Esophagus muscularis mucosa (tissue), 4 donors: ENCODE measurements around the gene LMAN2. TPM values are rescaled to one million over a fixed set of nuclear protein-coding genes. Genes with fewer than 3 reads are reported as not detected.
A peak's percentile ranks its signal among the peaks of the same experiment; 100 is the strongest.

ENCODE experiments used
- DNase-seq: peaks from one replicate; pipeline ENCODE4 v3.0.0-alpha.2; 2017; ENCODE audit errors: extremely low spot score
- H3K27ac ChIP-seq, 4 donors: fragments of 200-600 bp; sonication (generic); replicated peaks in 1 of 4; 1 replicate in 3 of 4; 2 replicates in 1 of 4; pipeline ENCODE4 v1.5.1; 2016 to 2019; ENCODE audit warnings: mild to moderate bottlenecking in 1 of 4
- H3K27me3 ChIP-seq, 4 donors: fragments of 200-600 bp; sonication (generic); one replicate each; pipeline versions ENCODE4 v1.5.1 to v1.6.0; 2016 to 2019
- H3K36me3 ChIP-seq, 4 donors: fragments of 200-600 bp; sonication (generic); one replicate each; pipeline ENCODE4 v1.5.1; 2016 to 2019
- H3K4me1 ChIP-seq, 4 donors: fragments of 200-600 bp; sonication (generic); one replicate each; pipeline ENCODE4 v1.5.1; 2016 to 2019
- H3K4me3 ChIP-seq, 4 donors: fragments of 200-600 bp; sonication (generic); 1 replicate in 2 of 4; 2 replicates in 2 of 4; pipeline ENCODE4 v1.5.1; 2016 to 2019; ENCODE audit warnings: mild to moderate bottlenecking in 4 of 4, moderate library complexity in 1 of 4
- H3K9me3 ChIP-seq, 4 donors: fragments of 200-600 bp; sonication (generic); 1 replicate in 3 of 4; 2 replicates in 1 of 4; pipeline ENCODE4 v1.5.1; 2016 to 2019
- EP300 ChIP-seq: sonication (generic); formaldehyde crosslinking; IDR thresholded peaks from one replicate; pipeline ENCODE4 v1.6.1; 2017; ENCODE audit warnings: antibody characterized with exemption
- POLR2A ChIP-seq: fragments of 450-650 bp; IDR thresholded peaks from one replicate; pipeline ENCODE4 v1.6.1; 2017; ENCODE audit warnings: antibody characterized with exemption, moderate library complexity, mild to moderate bottlenecking, low read depth
- POLR2AphosphoS5 ChIP-seq, 2 donors: sonication (generic); formaldehyde crosslinking; IDR thresholded peaks; one replicate each; pipeline ENCODE4 v1.6.1; 2017; ENCODE audit warnings: antibody characterized with exemption in 2 of 2
- WGBS: methylation state at CpG from one replicate; pipeline ENCODE4 v1.1.5; 2018; 5-methylcytosine and 5-hydroxymethylcytosine counted together
- intact Hi-C: fragments of 100-400 bp; cut with DNase I; formaldehyde crosslinking; loops from one replicate; pipeline ENCODE4 v1.15.1; 2023
- total RNA-seq, 4 donors: library from RNA; depleted of rRNA; stranded (reverse); fragments of >200 nt; gene quantifications; one replicate each; pipeline versions ENCODE4 v1.1.0 to v1.2.1, GENCODE V29; 2016
- TF ChIP-seq, protein P1 (sequence below), 3 experiments: fragments of 200-600 bp in 2 of 3; fragments of 450-650 bp in 1 of 3; sonication (generic) in 2 of 3; IDR thresholded peaks; one replicate each; pipeline ENCODE4 v1.5.1; 2017 to 2019; ENCODE audit warnings: antibody characterized with exemption in 3 of 3, mild to moderate bottlenecking in 2 of 3, moderate library complexity in 1 of 3

The LMAN2 gene
- total RNA-seq, 4 donors from 2014 or later, result 95.1 to 168 (median 128) TPM

DNA sequence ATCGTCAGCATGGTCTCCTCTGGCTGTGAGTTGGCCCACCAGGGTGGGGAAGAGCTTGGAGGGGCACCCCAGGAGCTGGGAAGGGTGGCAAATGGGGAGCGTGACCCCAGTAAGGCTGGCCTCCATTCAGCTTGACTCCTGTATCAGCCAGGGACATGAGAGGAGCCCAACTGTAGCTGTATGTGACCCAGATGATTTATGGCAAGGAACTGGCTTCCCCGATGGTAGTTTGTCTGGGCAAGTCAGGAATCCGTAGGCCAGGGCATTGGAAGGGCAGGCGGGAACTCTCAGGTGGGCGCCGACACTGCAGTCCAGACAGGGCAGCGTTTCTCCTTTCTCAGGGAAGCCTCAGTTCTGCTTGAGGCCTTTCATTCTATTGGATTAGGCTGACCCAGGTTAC, 35.1 kb upstream of the LMAN2 start:
- no peaks in the 10 kb centered on the region for H3K36me3 ChIP-seq
- no peaks in the 10 kb centered on the region for H3K9me3 ChIP-seq
- intact Hi-C loops, result loop anchor here (5.0 kb wide), 1 partner anchor 69 kb away; no protein-coding TSS in a partner anchor
- DNase-seq, result no peak
- peaks cover 5 to 28% (median 19%) of the 10 kb centered on the region in 4 donors for H3K4me1 ChIP-seq
- no peak overlapping the region for H3K4me3 ChIP-seq
- H3K27me3 ChIP-seq, result peaks cover 0 to 33% (median 0%) of the 10 kb centered on the region in 4 donors
- 89% methylated on average over 8 of the region's 8 CpGs for WGBS
- no peak overlapping the region for H3K27ac ChIP-seq
- no peak for TF ChIP-seq POLR2A

DNA sequence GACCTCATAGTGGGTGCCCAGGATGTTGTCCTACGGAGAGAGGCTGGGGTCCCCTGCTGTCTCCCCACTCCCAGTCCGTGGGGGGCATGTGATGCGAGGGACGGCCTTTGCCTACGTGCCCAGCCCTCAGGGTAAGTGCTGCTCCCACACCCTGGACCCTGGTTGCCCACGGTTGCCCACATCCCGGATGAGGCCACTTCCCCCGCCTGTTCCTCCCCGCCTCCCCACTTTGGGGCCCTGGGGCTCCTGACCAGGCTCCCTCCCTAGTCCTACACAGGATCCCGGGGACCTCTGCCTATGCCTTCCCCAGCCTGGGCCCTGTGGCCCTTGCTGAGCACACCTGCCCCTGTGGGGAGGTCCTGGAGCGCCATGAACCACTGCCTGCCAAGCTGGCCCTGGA, 34.3 kb upstream of the LMAN2 start:
- no peak overlapping the region for H3K4me3 ChIP-seq
- intact Hi-C loops, result loop anchor here (5.0 kb wide), 1 partner anchor 68 kb away; no protein-coding TSS in a partner anchor
- peaks cover 5 to 28% (median 19%) of the 10 kb centered on the region in 4 donors for H3K4me1 ChIP-seq
- no peaks in the 10 kb centered on the region for H3K36me3 ChIP-seq
- H3K27ac ChIP-seq, result no peak overlapping the region
- TF ChIP-seq, protein P1, sequence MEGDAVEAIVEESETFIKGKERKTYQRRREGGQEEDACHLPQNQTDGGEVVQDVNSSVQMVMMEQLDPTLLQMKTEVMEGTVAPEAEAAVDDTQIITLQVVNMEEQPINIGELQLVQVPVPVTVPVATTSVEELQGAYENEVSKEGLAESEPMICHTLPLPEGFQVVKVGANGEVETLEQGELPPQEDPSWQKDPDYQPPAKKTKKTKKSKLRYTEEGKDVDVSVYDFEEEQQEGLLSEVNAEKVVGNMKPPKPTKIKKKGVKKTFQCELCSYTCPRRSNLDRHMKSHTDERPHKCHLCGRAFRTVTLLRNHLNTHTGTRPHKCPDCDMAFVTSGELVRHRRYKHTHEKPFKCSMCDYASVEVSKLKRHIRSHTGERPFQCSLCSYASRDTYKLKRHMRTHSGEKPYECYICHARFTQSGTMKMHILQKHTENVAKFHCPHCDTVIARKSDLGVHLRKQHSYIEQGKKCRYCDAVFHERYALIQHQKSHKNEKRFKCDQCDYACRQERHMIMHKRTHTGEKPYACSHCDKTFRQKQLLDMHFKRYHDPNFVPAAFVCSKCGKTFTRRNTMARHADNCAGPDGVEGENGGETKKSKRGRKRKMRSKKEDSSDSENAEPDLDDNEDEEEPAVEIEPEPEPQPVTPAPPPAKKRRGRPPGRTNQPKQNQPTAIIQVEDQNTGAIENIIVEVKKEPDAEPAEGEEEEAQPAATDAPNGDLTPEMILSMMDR (IDR thresholded peaks at IDR 0.05), result no peak
- TF ChIP-seq EP300 (no peak), POLR2AphosphoS5 (IDR thresholded peaks at IDR 0.05) (no peak), POLR2A (no peak)
- WGBS, result 49% methylated on average over 5 of the region's 11 CpGs
- no peak for DNase-seq
- no peaks in the 10 kb centered on the region for H3K9me3 ChIP-seq
- peaks cover 0 to 33% (median 0%) of the 10 kb centered on the region in 4 donors for H3K27me3 ChIP-seq

DNA sequence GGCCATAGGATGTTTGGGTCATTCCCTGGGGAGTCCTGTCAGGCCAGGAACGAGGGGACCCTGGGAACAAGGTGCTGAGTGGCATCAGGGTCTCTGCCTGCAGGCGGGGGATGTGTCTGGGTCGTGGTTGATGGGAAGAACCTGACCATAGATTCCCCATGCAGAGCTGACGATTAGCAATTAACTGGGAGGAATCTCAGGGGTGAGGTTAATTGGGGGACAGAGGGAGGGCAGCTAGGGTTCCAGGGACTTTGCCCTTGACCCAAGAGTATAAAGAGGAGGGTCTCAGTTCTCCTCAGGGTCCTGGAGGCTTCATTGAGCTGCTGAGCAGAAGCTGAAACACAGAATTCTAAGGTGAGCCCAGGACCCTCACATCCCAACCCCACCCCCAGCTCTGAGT, 32.7 kb upstream of the LMAN2 start, which contains the start of gene SLC34A1:
Gene SLC34A1, plus strand, starts transcription at position 301 of the 400 bp plus-strand sequence. CDS start 1,308 bp downstream, outside the sequence.
- H3K27ac ChIP-seq, result no peak within 1 kb of the TSS
- H3K36me3 ChIP-seq, result no peaks in the 10 kb centered on the region
- no CpG with 5 or more reads among the region's 4 CpGs for WGBS
- intact Hi-C loops, result no loop called here
- no peaks in the 10 kb centered on the region for H3K9me3 ChIP-seq
- TF ChIP-seq POLR2AphosphoS5 (IDR thresholded peaks at IDR 0.05) (no peak), EP300 (no peak), POLR2A (no peak)
- TF ChIP-seq, protein P1 (IDR thresholded peaks at IDR 0.05), result no peak
- no peak for DNase-seq
- no peak within 1 kb of the TSS for H3K4me3 ChIP-seq
- H3K4me1 ChIP-seq, result peaks cover 5 to 14% (median 7%) of the 10 kb centered on the region in 4 donors
- H3K27me3 ChIP-seq, result peaks cover 0 to 26% (median 0%) of the 10 kb centered on the region in 4 donors

DNA sequence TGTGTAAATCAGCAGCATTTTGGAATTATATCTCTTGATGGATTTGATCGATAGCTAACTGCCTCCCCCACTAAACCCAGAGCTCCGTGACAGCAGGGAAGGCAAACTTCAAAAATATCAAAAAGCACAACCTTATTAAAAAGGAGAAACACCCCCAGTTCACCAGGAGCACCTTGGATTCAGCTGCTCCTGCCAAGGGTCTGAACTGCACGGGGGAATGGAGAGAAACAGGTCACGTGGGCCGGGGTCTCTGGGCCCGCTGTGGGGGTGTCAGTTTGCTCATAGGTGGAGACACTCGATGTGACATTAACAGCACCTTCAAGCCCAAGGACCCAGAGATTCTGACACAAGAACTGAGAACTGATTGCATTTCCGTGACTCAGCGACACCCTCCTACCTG, 31.7 kb upstream of the LMAN2 start:
- Histone ChIP-seq H3K36me3 (no peaks in the 10 kb centered on the region), H3K4me1 (peaks cover 5 to 7% (median 7%) of the 10 kb centered on the region in 4 donors), H3K27me3 (peaks cover 0 to 19% (median 0%) of the 10 kb centered on the region in 4 donors), H3K9me3 (no peaks in the 10 kb centered on the region), H3K4me3 (no peak overlapping the region), H3K27ac (no peak overlapping the region)
- intact Hi-C loops, result no loop called here
- TF ChIP-seq POLR2AphosphoS5 (IDR thresholded peaks at IDR 0.05) (no peak), POLR2A (no peak), EP300 (no peak)
- TF ChIP-seq, protein P1 (IDR thresholded peaks at IDR 0.05), result no peak
- 87% methylated on average over 9 of the region's 9 CpGs for WGBS
- DNase-seq, result no peak

DNA sequence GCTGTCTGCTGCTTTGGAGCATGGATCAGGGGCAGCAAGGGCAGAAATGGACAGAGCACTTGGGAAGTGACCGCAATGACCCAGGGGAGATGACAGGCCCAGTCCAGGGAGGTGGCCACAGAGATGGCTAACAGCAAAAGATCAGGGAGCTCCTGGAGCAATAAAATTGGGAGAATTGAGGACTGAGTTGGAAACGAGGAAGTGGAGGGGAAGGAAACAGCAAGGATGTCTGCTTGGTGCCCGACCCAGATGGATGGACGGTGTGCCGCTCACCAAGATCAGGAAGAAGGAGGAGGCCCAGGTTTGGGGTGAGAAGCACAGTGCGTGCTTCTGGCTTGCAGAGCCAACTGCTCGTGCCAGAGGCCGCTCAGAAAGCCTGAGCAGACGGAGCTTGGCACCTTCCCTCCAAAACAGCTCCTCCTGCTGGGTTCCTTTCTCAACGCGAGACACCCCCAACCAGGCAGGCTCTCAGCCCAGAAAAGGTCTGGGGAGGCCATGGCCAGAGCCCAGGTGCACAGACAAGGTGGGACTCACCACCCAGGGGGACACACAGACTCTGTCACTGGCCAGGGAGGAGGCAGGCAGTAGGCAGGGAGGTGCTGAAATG, 31.1 kb upstream of the LMAN2 start:
- no peak overlapping the region for H3K4me3 ChIP-seq
- 40% methylated on average over 7 of the region's 11 CpGs for WGBS
- H3K4me1 ChIP-seq, result peaks cover 5 to 7% (median 7%) of the 10 kb centered on the region in 4 donors
- H3K9me3 ChIP-seq, result no peaks in the 10 kb centered on the region
- no peak overlapping the region for H3K27ac ChIP-seq
- intact Hi-C loops, result no loop called here
- no peak for DNase-seq
- H3K27me3 ChIP-seq, result peaks cover 0 to 13% (median 0%) of the 10 kb centered on the region in 4 donors
- peak in 1 of 2 donors; percentile 42 for TF ChIP-seq POLR2AphosphoS5 (IDR thresholded peaks at IDR 0.05)
- no peak for TF ChIP-seq EP300
- TF ChIP-seq POLR2A, result no peak
- TF ChIP-seq, protein P1 (IDR thresholded peaks at IDR 0.05), result peak; percentile 39 to 52 (median 48)
- H3K36me3 ChIP-seq, result no peaks in the 10 kb centered on the region
